Mononuclear cell (primary cell): ENCODE data around the gene KIF15. TPM values are rescaled to one million over a fixed set of nuclear protein-coding genes. Genes with fewer than 3 reads are reported as not detected.

Experiments used
- total RNA-seq: library from RNA; depleted of rRNA; stranded (reverse); fragments of >200 nt; gene quantifications from one replicate; pipeline ENCODE4 v1.2.3, GENCODE V29; 2012

The KIF15 gene
- total RNA-seq, 1 donor: 1.5 TPM

Other genes with a start within 250 kb of the KIF15 start
- 0.42 TPM for gene ZKSCAN7, start 206.6 kb upstream of the KIF15 start, total RNA-seq
- 0.21 TPM for gene ZNF660, start 176.8 kb upstream of the KIF15 start, total RNA-seq
- 3.4 TPM for gene ZNF197, start 136.8 kb upstream of the KIF15 start, total RNA-seq
- gene ZNF35, start 113.1 kb upstream of the KIF15 start, total RNA-seq: 6.4 TPM
- 1.6 TPM for gene ZNF502, start 49.1 kb upstream of the KIF15 start, total RNA-seq
- 0.21 TPM for gene ZNF501, start 32.2 kb upstream of the KIF15 start, total RNA-seq
- gene KIAA1143, start 175 bp upstream of the KIF15 start, total RNA-seq: 17.0 TPM
- 3.7 TPM for gene TMEM42, start 100.1 kb downstream of the KIF15 start, total RNA-seq
- gene TGM4, start 112.8 kb downstream of the KIF15 start, total RNA-seq: not detected
- 55.9 TPM for gene ZDHHC3, start 214.4 kb downstream of the KIF15 start, total RNA-seq
- gene EXOSC7, start 214.4 kb downstream of the KIF15 start, total RNA-seq: 19.7 TPM